Midbrain (tissue), 1 donor: ENCODE results near the gene RAB3A.

Experiments used
- DNase-seq: peaks from one replicate; lab custom pipeline; 2025; lab: John Stamatoyannopoulos, UW

Gene RAB3A

GRCh38 chr19:18203863-18204393 is at the start of gene RAB3A:
RAB3A (minus strand) TSS chr19:18204042; CDS start chr19:18202740, 1,302 bp downstream.
- peak; percentile 100 for DNase-seq

- DNase-seq, result no peak
These were observed 49.3 kb upstream of the RAB3A start for GRCh38 chr19:18253130-18253529.

- DNase-seq, result no peak
These were observed 48.5 kb upstream of the RAB3A start for GRCh38 chr19:18252370-18252717.

- peak; percentile 61 for DNase-seq
These were observed 47.9 kb upstream of the RAB3A start for GRCh38 chr19:18251587-18252369.

- no peak for DNase-seq
These were observed 46.0 kb upstream of the RAB3A start for GRCh38 chr19:18249834-18250233.

GRCh38 chr19:18245297-18245696 is 41.5 kb upstream of the RAB3A start:
- no peak for DNase-seq

GRCh38 chr19:18239303-18239702 is 35.5 kb upstream of the RAB3A start:
- no peak for DNase-seq

- no peak for DNase-seq
These were observed 30.4 kb upstream of the RAB3A start for GRCh38 chr19:18234194-18234593.

- DNase-seq, result no peak
These were observed 29.5 kb upstream of the RAB3A start for GRCh38 chr19:18233224-18233825.

GRCh38 chr19:18232540-18233223 is 28.8 kb upstream of the RAB3A start:
- DNase-seq, result no peak

- DNase-seq, result no peak
These were observed 27.9 kb upstream of the RAB3A start for GRCh38 chr19:18231775-18232174.

- no peak for DNase-seq
These were observed 27.3 kb upstream of the RAB3A start for GRCh38 chr19:18230941-18231734.

- DNase-seq, result no peak
These were observed 26.1 kb upstream of the RAB3A start for GRCh38 chr19:18229915-18230314.

- DNase-seq, result no peak
These were observed 25.6 kb upstream of the RAB3A start for GRCh38 chr19:18229474-18229873.

- no peak for DNase-seq
These were observed 24.0 kb upstream of the RAB3A start for GRCh38 chr19:18227781-18228271.

GRCh38 chr19:18226956-18227780 is 23.3 kb upstream of the RAB3A start:
- DNase-seq, result no peak

GRCh38 chr19:18225702-18226468 is 22.0 kb upstream of the RAB3A start, which contains the start of gene PDE4C:
PDE4C (minus strand) TSS chr19:18226438; CDS start chr19:18226415, 23 bp downstream.
- no peak for DNase-seq

GRCh38 chr19:18225355-18225701 is 21.5 kb upstream of the RAB3A start:
- no peak for DNase-seq

- peak; percentile 89 for DNase-seq
These were observed 20.9 kb upstream of the RAB3A start for GRCh38 chr19:18224525-18225354.
